Measurements from ENCODE around the gene RPL28. TPM values are rescaled to one million over a fixed set of nuclear protein-coding genes. Genes with fewer than 3 reads are reported as not detected.

RPL28 gene
- total RNA-seq, 1 donor from 2014 or later = 618 TPM

GRCh38 chr19:55353356-55353802, 32.4 kb upstream of the RPL28 start:
- no peak for DNase-seq (ENCODE audit: extremely low read depth, low read depth, low spot score)

- DNase-seq (ENCODE audit: extremely low read depth, low read depth, low spot score) = no peak
These were observed 31.7 kb upstream of the RPL28 start for GRCh38 chr19:55353803-55354697.

- no peak for DNase-seq (ENCODE audit: extremely low read depth, low read depth, low spot score)
These were observed 31.0 kb upstream of the RPL28 start, which contains the start of gene COX6B2 for GRCh38 chr19:55354698-55355212. Gene COX6B2, minus strand, starts transcription at chr19:55354719. Its CDS starts 198 bp downstream, at chr19:55354521.

GRCh38 chr19:55355213-55355821, 30.4 kb upstream of the RPL28 start:
- no peak for DNase-seq (ENCODE audit: extremely low read depth, low read depth, low spot score)

GRCh38 chr19:55358493-55358892, 27.2 kb upstream of the RPL28 start:
- DNase-seq (ENCODE audit: extremely low read depth, low read depth, low spot score) = no peak

- DNase-seq (ENCODE audit: extremely low read depth, low read depth, low spot score) = no peak
These were observed 26.5 kb upstream of the RPL28 start for GRCh38 chr19:55358943-55359908.

GRCh38 chr19:55360902-55361301, 24.8 kb upstream of the RPL28 start:
- DNase-seq (ENCODE audit: extremely low read depth, low read depth, low spot score) = no peak

GRCh38 chr19:55362174-55362989, 23.4 kb upstream of the RPL28 start:
- DNase-seq (ENCODE audit: extremely low read depth, low read depth, low spot score) = no peak

- no peak for DNase-seq (ENCODE audit: extremely low read depth, low read depth, low spot score)
These were observed 22.6 kb upstream of the RPL28 start, which contains the start of gene GARIN5B for GRCh38 chr19:55362990-55363716. Gene GARIN5B, minus strand, starts transcription at chr19:55363260. Its CDS starts 194 bp downstream, at chr19:55363066.

GRCh38 chr19:55365245-55365644, 20.5 kb upstream of the RPL28 start:
- DNase-seq (ENCODE audit: extremely low read depth, low read depth, low spot score) = no peak

- DNase-seq (ENCODE audit: extremely low read depth, low read depth, low spot score) = no peak
These were observed 19.8 kb upstream of the RPL28 start for GRCh38 chr19:55365964-55366363.

GRCh38 chr19:55366790-55367189, 18.9 kb upstream of the RPL28 start:
- DNase-seq (ENCODE audit: extremely low read depth, low read depth, low spot score) = no peak

GRCh38 chr19:55368106-55368505, 17.6 kb upstream of the RPL28 start:
- DNase-seq (ENCODE audit: extremely low read depth, low read depth, low spot score) = no peak

GRCh38 chr19:55368701-55369563, 16.8 kb upstream of the RPL28 start:
- DNase-seq (ENCODE audit: extremely low read depth, low read depth, low spot score) = no peak

GRCh38 chr19:55369653-55370304, 16.0 kb upstream of the RPL28 start:
- DNase-seq (ENCODE audit: extremely low read depth, low read depth, low spot score) = no peak

- DNase-seq (ENCODE audit: extremely low read depth, low read depth, low spot score) = no peak
These were observed 15.3 kb upstream of the RPL28 start, which contains the start of gene IL11 for GRCh38 chr19:55370305-55370988. Gene IL11, minus strand, starts transcription at chr19:55370463. Its CDS starts 153 bp downstream, at chr19:55370310.

All from glomerular endothelial cell (primary cell).